GM19372 (cell line): ENCODE results near the gene IREB2.
"Not testable (repeated sequence)": the region's sequence is repeated elsewhere in the genome, so short reads cannot be mapped to it uniquely, and the experiment has no call there.

Experiments used
- ATAC-seq: cut with Tn5 transposase; IDR thresholded peaks from one replicate; pipeline ENCODE4 v1.9.1; 2021; ENCODE audit warnings: mild to moderate bottlenecking, low read depth, moderate library complexity; ENCODE audit not compliant: unreplicated experiment

The IREB2 gene

GRCh38 chr15:78461171-78461888 lies 23.3 kb downstream of the IREB2 start:
- ATAC-seq: no peak

- ATAC-seq: no peak
Observed at GRCh38 chr15:78469031-78469430, 31.0 kb downstream of the IREB2 start.

GRCh38 chr15:78477295-78477694 lies 39.3 kb downstream of the IREB2 start:
- ATAC-seq: no peak

- ATAC-seq: no peak
Observed at GRCh38 chr15:78479650-78480049, 41.6 kb downstream of the IREB2 start.

GRCh38 chr15:78481917-78482316 lies 43.9 kb downstream of the IREB2 start:
- no peak for ATAC-seq

- ATAC-seq: no peak
Observed at GRCh38 chr15:78492872-78493271, 54.9 kb downstream of the IREB2 start.

GRCh38 chr15:78501857-78502256 lies 63.8 kb downstream of the IREB2 start:
- no peak for ATAC-seq

GRCh38 chr15:78502641-78503040 lies 64.6 kb downstream of the IREB2 start:
- no peak for ATAC-seq

- ATAC-seq: peak; percentile 82
Observed at GRCh38 chr15:78506971-78507830, 69.2 kb downstream of the IREB2 start, which contains the start of gene HYKK. HYKK (plus strand) TSS chr15:78507577; CDS start chr15:78513089, 5,512 bp downstream.

- no peak for ATAC-seq
Observed at GRCh38 chr15:78507831-78508160, 69.8 kb downstream of the IREB2 start.

GRCh38 chr15:78508272-78508671 lies 70.3 kb downstream of the IREB2 start:
- no peak for ATAC-seq

GRCh38 chr15:78509726-78510312 lies 71.8 kb downstream of the IREB2 start:
- ATAC-seq: no peak

GRCh38 chr15:78520035-78520434 lies 82.0 kb downstream of the IREB2 start:
- ATAC-seq: not testable (repeated sequence)

GRCh38 chr15:78524230-78524629 lies 86.2 kb downstream of the IREB2 start:
- ATAC-seq: no peak

- no peak for ATAC-seq
Observed at GRCh38 chr15:78527325-78527724, 89.3 kb downstream of the IREB2 start.

GRCh38 chr15:78533331-78533730 lies 95.3 kb downstream of the IREB2 start:
- no peak for ATAC-seq

- ATAC-seq: no peak
Observed at GRCh38 chr15:78536134-78536533, 98.1 kb downstream of the IREB2 start.

- no peak for ATAC-seq
Observed at GRCh38 chr15:78537266-78537905, 99.4 kb downstream of the IREB2 start.

GRCh38 chr15:78538358-78538757 lies 100.3 kb downstream of the IREB2 start:
- no peak for ATAC-seq

- not testable (repeated sequence) for ATAC-seq
Observed at GRCh38 chr15:78539464-78540140, 101.6 kb downstream of the IREB2 start.
